Common myeloid progenitor, CD34-positive (primary cell): ENCODE results near the gene PGP. TPM values are rescaled to one million over a fixed set of nuclear protein-coding genes. Genes with fewer than 3 reads are reported as not detected.
"Not testable (repeated sequence)": the region's sequence is repeated elsewhere in the genome, so short reads cannot be mapped to it uniquely, and the experiment has no call there.

Experiments used
- CTCF ChIA-PET: fragments of 350-600 bp; sonication (Branson Sonifier 250); formaldehyde crosslinking; loops from one replicate; lab custom pipeline; 2021; ENCODE audit warnings: antibody characterized with exemption; lab: Charles Lee
- POLR2A ChIA-PET: fragments of 350-600 bp; sonication (Branson Sonifier 250); formaldehyde crosslinking; loops from one replicate; lab custom pipeline; 2021; ENCODE audit warnings: antibody characterized with exemption; lab: Charles Lee
- DNase-seq, 3 donors: peaks; one replicate each; pipeline versions ENCODE4 v3.0.0 to v3.0.0-alpha.2; 2013
- H3K27ac ChIP-seq, 2 experiments: 1 replicate in 1 of 2; 2 replicates in 1 of 2; pipeline ENCODE4 v1.7.0; 2013; ENCODE audit warnings: inconsistent platforms in 2 of 2, low read length in 2 of 2, mild to moderate bottlenecking in 2 of 2, low read depth in 1 of 2, moderate library complexity in 1 of 2; ENCODE audit not compliant: severe bottlenecking in 2 of 2, insufficient read depth in 1 of 2, poor library complexity in 1 of 2
- H3K27me3 ChIP-seq, 5 experiments: replicated peaks in 2 of 5; 1 replicate in 3 of 5; 2 replicates in 2 of 5; pipeline versions ENCODE4 v1.6.1 to v1.7.0; 2013; ENCODE audit warnings: low read length in 4 of 5, mild to moderate bottlenecking in 2 of 5, moderate library complexity in 2 of 5, inconsistent platforms in 1 of 5; ENCODE audit not compliant: insufficient read depth in 5 of 5, control insufficient read depth in 4 of 5
- H3K36me3 ChIP-seq, 4 experiments: 1 replicate in 2 of 4; 2 replicates in 2 of 4; pipeline versions ENCODE4 v1.6.1 to v1.7.0; 2013; ENCODE audit warnings: low read length in 3 of 4, control low read depth in 1 of 4, mild to moderate bottlenecking in 1 of 4; ENCODE audit not compliant: control insufficient read depth in 4 of 4, insufficient read depth in 4 of 4
- H3K4me1 ChIP-seq, 4 experiments: 1 replicate in 3 of 4; 2 replicates in 1 of 4; pipeline versions ENCODE4 v1.6.1 to v1.7.1; 2013; ENCODE audit warnings: low read length in 3 of 4, mild to moderate bottlenecking in 3 of 4, control low read depth in 1 of 4, inconsistent platforms in 1 of 4, moderate library complexity in 1 of 4; ENCODE audit not compliant: control insufficient read depth in 4 of 4, insufficient read depth in 4 of 4; ENCODE audit errors: control extremely low read depth in 1 of 4
- H3K4me3 ChIP-seq, 7 experiments: 1 replicate in 4 of 7; 2 replicates in 3 of 7; pipeline versions ENCODE4 v1.5.1 to v1.7.0; 2013; ENCODE audit warnings: mild to moderate bottlenecking in 7 of 7, low read length in 6 of 7, moderate library complexity in 6 of 7, inconsistent platforms in 2 of 7, low read depth in 2 of 7, control low read depth in 1 of 7; ENCODE audit not compliant: insufficient read depth in 4 of 7, control insufficient read depth in 1 of 7; ENCODE audit errors: extremely low read depth in 1 of 7
- H3K9me3 ChIP-seq, 5 experiments: 1 replicate in 4 of 5; 2 replicates in 1 of 5; pipeline versions ENCODE4 v1.6.1 to v1.7.1; 2013; ENCODE audit warnings: low read length in 4 of 5, mild to moderate bottlenecking in 2 of 5, inconsistent platforms in 1 of 5, low read depth in 1 of 5, moderate library complexity in 1 of 5; ENCODE audit not compliant: control insufficient read depth in 4 of 5, insufficient read depth in 2 of 5; ENCODE audit errors: control extremely low read depth in 1 of 5
- whole genome bisulfite sequencing: methylation state at CpG from one replicate; pipeline ENCODE4 v1.1.5; 2013; ENCODE audit not compliant: insufficient coverage; 5-methylcytosine and 5-hydroxymethylcytosine counted together
- polyA plus RNA-seq: library from polyadenylated mRNA; unstranded; fragments of 120-200 nt; gene quantifications from one replicate; pipeline ENCODE4 v1.2.1, GENCODE V29; 2013

Gene PGP
- polyA plus RNA-seq, result 5.1 TPM

DNA sequence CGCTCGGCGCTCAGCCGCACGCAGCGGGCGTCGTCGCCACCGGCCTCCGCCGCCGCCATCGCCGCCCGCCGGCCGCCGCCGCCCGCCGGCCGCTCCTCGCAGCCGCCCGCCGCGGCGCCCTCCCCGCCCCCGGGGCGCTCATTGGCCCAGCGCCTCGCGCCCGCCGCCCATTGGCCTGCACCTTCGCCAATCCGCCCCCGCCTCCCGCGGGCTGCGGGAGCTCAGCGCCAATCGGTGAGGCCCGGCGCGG is at the start of gene PGP:
Gene PGP, minus strand, starts transcription at position 122 of the 250 bp plus-strand sequence. Its CDS starts 63 bp downstream, at position 59.
- H3K36me3 ChIP-seq, result peaks cover 0 to 28% (median 9%) of the 10 kb centered on the region in 4 experiments
- POLR2A ChIA-PET, result interaction anchor here (0.6 to 1.8 kb wide), 2 partner anchors 9 to 241 kb away, joined by 3 to 5 read pairs; partner anchors contain the start of gene MLST8
- H3K9me3 ChIP-seq, result no peaks in the 10 kb centered on the region
- DNase-seq, result no peak
- peak within 1 kb of the TSS in 1 of 2 experiments; percentile 82 for H3K27ac ChIP-seq
- CTCF ChIA-PET, result no interaction called here
- H3K4me1 ChIP-seq, result peaks cover 5 to 27% (median 20%) of the 10 kb centered on the region in 4 experiments
- H3K4me3 ChIP-seq, result peak within 1 kb of the TSS; percentile 56 to 92 (median 77)
- 0% methylated on average over 41 of the region's 48 CpGs for WGBS
- H3K27me3 ChIP-seq, result peaks cover 0 to 7% (median 0%) of the 10 kb centered on the region in 5 experiments

DNA sequence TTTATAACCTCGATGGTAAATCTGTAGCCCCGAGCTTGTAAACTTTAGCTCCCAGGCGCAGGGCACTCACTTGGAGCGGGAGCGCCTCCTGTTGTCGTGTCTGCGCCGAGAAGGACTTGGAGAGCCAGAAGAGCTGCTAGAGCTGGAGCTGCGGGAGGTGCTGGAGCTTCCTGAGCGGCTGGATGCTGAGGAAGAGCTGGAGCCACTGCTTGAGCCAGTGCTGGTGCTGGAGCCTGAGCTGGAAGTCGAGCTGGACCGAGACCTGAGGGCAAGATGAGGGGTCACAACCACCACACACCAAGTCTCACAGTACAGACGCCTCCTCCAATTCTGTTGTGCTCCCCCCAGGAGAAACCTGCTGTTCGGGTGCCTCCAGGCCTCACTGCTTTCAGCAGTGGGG is 48.4 kb upstream of the PGP start:
- H3K36me3 ChIP-seq, result peaks cover 12 to 61% (median 49%) of the 10 kb centered on the region in 4 experiments
- 98% methylated on average over 8 of the region's 14 CpGs for WGBS
- H3K9me3 ChIP-seq, DNase-seq, POLR2A ChIA-PET, H3K27ac ChIP-seq, H3K4me3 ChIP-seq, H3K27me3 ChIP-seq: not testable (repeated sequence)
- CTCF ChIA-PET, result interaction anchor here (1.8 to 2.0 kb wide), 2 partner anchors 9 to 11 kb away, joined by 6 to 12 read pairs; partner anchors contain the start of gene ECI1
- H3K4me1 ChIP-seq, result peaks cover 0 to 13% (median 6%) of the 10 kb centered on the region in 4 experiments

- ChIA-PET POLR2A (no interaction called here), CTCF (no interaction called here)
- Histone ChIP-seq H3K4me3 (no peak overlapping the region), H3K27ac (no peak overlapping the region), H3K36me3 (peaks cover 16 to 86% (median 70%) of the 10 kb centered on the region in 4 experiments), H3K9me3 (no peaks in the 10 kb centered on the region), H3K4me1 (no peaks in the 10 kb centered on the region), H3K27me3 (no peaks in the 10 kb centered on the region)
- no peak for DNase-seq
- WGBS, result 94% methylated on average over 3 of the region's 8 CpGs
Observed at GRCh38 chr16:2260250-2260649, 45.6 kb upstream of the PGP start.

DNA sequence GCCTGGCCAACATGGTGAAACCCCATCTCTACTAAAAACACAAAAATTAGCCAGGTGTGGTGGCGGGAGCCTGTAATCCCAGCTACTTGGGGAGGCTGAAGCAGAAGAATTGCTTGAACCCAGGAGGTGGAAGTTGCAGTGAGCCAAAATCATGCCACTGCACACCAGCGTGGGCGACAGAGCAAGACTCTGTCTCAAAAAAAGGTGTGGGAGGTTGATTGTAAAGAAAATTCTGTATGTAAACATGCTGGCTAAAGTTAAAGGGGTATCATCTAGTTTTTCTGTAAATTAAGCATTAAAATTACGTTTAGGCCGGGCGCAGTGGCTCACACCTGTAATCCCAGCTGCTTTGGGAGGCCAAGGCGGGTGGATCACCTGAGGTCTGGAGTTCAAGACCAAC is 43.9 kb upstream of the PGP start:
- H3K9me3 ChIP-seq, H3K27me3 ChIP-seq, CTCF ChIA-PET, H3K4me3 ChIP-seq, DNase-seq, POLR2A ChIA-PET, H3K4me1 ChIP-seq, H3K27ac ChIP-seq: not testable (repeated sequence)
- H3K36me3 ChIP-seq, result peaks cover 16 to 87% (median 68%) of the 10 kb centered on the region in 4 experiments
- WGBS, result 100% methylated on average over 7 of the region's 7 CpGs

DNA sequence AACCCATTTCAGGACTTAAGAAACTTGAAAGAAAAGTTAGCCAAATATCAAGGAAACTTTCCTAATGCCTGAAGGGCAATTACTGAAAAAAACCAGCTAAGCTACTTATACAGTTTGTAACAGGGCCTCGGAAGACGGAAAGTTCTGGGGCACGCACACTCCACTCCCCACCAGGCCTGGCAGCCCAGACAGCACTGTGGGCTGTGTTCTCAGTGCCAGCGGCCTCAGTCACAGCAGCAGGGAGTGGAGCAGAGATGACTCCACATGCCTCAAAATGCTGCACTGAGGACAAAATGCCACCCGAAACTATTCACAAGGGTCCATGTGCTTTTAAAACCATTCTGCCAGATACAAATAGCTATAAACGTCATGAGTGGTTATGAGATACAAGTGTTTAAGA is 43.1 kb upstream of the PGP start:
- Histone ChIP-seq H3K36me3 (peaks cover 17 to 86% (median 67%) of the 10 kb centered on the region in 4 experiments), H3K27me3 (no peaks in the 10 kb centered on the region), H3K9me3 (no peaks in the 10 kb centered on the region), H3K4me3 (no peak overlapping the region), H3K4me1 (no peaks in the 10 kb centered on the region), H3K27ac (peak overlapping the region in 1 of 2 experiments; percentile 12)
- ChIA-PET POLR2A (no interaction called here), CTCF (interaction anchor here (0.6 to 1.4 kb wide), 2 partner anchors 13 to 235 kb away, joined by 3 read pairs; no protein-coding TSS in a partner anchor)
- 100% methylated on average over 4 of the region's 6 CpGs for WGBS
- no peak for DNase-seq

GRCh38 chr16:2256531-2257140 is 42.0 kb upstream of the PGP start:
- H3K27me3 ChIP-seq, result no peaks in the 10 kb centered on the region
- H3K36me3 ChIP-seq, result peaks cover 13 to 76% (median 60%) of the 10 kb centered on the region in 4 experiments
- ChIA-PET CTCF (interaction anchor here (1.0 to 1.4 kb wide), 2 partner anchors 9 to 234 kb away, joined by 3 to 4 read pairs; no protein-coding TSS in a partner anchor), POLR2A (no interaction called here)
- H3K27ac ChIP-seq, result no peak overlapping the region
- WGBS, result 94% methylated on average over 6 of the region's 12 CpGs
- peaks cover 0 to 8% (median 7%) of the 10 kb centered on the region in 4 experiments for H3K4me1 ChIP-seq
- H3K9me3 ChIP-seq, result no peaks in the 10 kb centered on the region
- no peak for DNase-seq
- H3K4me3 ChIP-seq, result no peak overlapping the region

- POLR2A ChIA-PET, result interaction anchor here (0.6 kb wide), 1 partner anchor 82 kb away, joined by 3 read pairs; no protein-coding TSS in a partner anchor
- H3K36me3 ChIP-seq, result peaks cover 9 to 58% (median 42%) of the 10 kb centered on the region in 4 experiments
Observed at GRCh38 chr16:2253293-2253692, 38.7 kb upstream of the PGP start.

More at GRCh38 chr16:2253293-2253692, 38.7 kb upstream of the PGP start:
- no peak for DNase-seq
- no peaks in the 10 kb centered on the region for H3K9me3 ChIP-seq
- H3K27me3 ChIP-seq, result no peaks in the 10 kb centered on the region
- H3K4me1 ChIP-seq, result peaks cover 3 to 19% (median 14%) of the 10 kb centered on the region in 4 experiments
- WGBS, result 93% methylated on average over 10 of the region's 11 CpGs
- H3K4me3 ChIP-seq, result no peak overlapping the region
- CTCF ChIA-PET, result interaction anchor here (0.6 kb wide), 1 partner anchor 22 kb away, joined by 3 read pairs; no protein-coding TSS in a partner anchor
- no peak overlapping the region for H3K27ac ChIP-seq
